Testis (tissue), 3 donors: ENCODE data around the gene UBE3C. TPM values are rescaled to one million over a fixed set of nuclear protein-coding genes. Genes with fewer than 3 reads are reported as not detected.

Experiments
- DNase-seq: peaks from one replicate; pipeline ENCODE4 v3.0.0-alpha.2; 2019
- H3K27ac ChIP-seq, 2 donors: fragments of 200-600 bp; sonication (generic); one replicate each; pipeline ENCODE4 v1.5.1; 2019
- H3K27me3 ChIP-seq: fragments of 200-600 bp; sonication (generic); one replicate; pipeline ENCODE4 v1.5.1; 2019
- H3K36me3 ChIP-seq: fragments of 200-600 bp; sonication (generic); one replicate; pipeline ENCODE4 v1.5.1; 2017; ENCODE audit warnings: low read depth; ENCODE audit errors: missing control alignments
- H3K4me1 ChIP-seq: fragments of 200-600 bp; sonication (generic); one replicate; pipeline ENCODE4 v1.5.1; 2019
- H3K4me3 ChIP-seq, 2 donors: fragments of 200-600 bp; sonication (generic); one replicate each; pipeline ENCODE4 v1.5.1; 2017 to 2019
- H3K9me3 ChIP-seq: fragments of 200-600 bp; sonication (generic); one replicate; pipeline ENCODE4 v1.5.1; 2017
- CTCF ChIP-seq, 3 experiments: fragments of 450-650 bp in 2 of 3; fragments of 200-600 bp in 1 of 3; sonication (generic) in 1 of 3; IDR thresholded peaks; one replicate each; pipeline ENCODE4 v1.5.1; 2016 to 2019; ENCODE audit warnings: antibody characterized with exemption in 3 of 3, mild to moderate bottlenecking in 2 of 3, moderate library complexity in 1 of 3
- POLR2A ChIP-seq: fragments of 450-650 bp; IDR thresholded peaks from one replicate; pipeline ENCODE4 v1.6.1; 2017; ENCODE audit warnings: antibody characterized with exemption, mild to moderate bottlenecking, moderate library complexity
- WGBS, 2 donors: methylation state at CpG; one replicate each; pipeline ENCODE4 v1.1.5; 2018; 5-methylcytosine and 5-hydroxymethylcytosine counted together
- intact Hi-C: fragments of 100-400 bp; cut with DNase I; formaldehyde crosslinking; loops from one replicate; pipeline ENCODE4 v1.15.1; 2023; ENCODE audit warnings: low total_unique reads
- polyA plus RNA-seq: library from polyadenylated mRNA; stranded (reverse); fragments of 350-450 nt; fragmentation: Illumina TruSeq; extraction: RNeasy Lipid Tissue Mini Kit (QIAGEN cat#74804); gene quantifications from one replicate; pipeline ENCODE4 v1.2.3, GENCODE V29; 2014; ENCODE audit warnings: low read depth, low replicate concordance; ENCODE audit not compliant: insufficient read depth
- total RNA-seq, 2 donors: library from RNA; depleted of rRNA; stranded (reverse); fragments of >200 nt; gene quantifications; one replicate each; pipeline ENCODE4 v1.2.3, GENCODE V29; 2016

Gene UBE3C
- total and polyA plus RNA-seq, 3 donors from 2014 or later = 69.4 to 95.9 (median 86.0) TPM

DNA sequence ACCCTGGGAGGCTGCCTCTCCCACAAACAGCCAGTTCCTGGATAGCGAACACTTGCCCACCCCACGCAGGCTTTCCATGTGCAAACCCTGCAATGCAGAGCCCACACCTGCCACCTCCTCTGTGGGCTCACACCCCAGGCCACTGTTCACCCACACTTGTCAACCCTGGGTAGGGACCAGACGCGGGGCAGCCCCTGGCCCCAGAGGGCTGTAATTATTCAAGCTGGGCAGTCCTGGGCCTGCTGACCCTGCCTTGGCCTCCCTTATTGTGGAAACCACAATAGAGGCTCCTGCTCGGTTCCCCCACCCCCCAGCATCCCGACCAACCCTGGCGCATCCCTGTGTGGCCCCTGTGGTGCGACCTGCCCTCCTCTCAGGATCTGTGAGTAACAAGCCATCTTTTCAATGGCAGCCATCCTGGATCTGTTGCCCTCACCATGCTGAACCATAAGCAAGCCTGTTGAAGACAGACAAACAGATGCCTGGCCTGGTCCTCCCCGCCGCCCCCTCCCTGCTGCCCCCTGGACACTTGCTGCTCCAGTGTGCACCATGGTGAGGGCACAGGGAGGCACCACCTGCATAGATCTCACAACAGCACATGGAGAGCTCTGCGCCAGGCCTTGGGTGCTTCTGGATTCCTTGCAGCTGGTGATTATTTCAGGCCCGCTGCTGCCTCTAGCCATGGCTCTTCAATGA is 15.8 kb upstream of the UBE3C start:
- intact Hi-C loops = no loop called here
- Histone ChIP-seq H3K4me3 (no peak overlapping the region), H3K36me3 (no peaks in the 10 kb centered on the region), H3K9me3 (no peaks in the 10 kb centered on the region), H3K27ac (no peak overlapping the region), H3K27me3 (no peaks in the 10 kb centered on the region), H3K4me1 (no peaks in the 10 kb centered on the region)
- TF ChIP-seq CTCF (IDR thresholded peaks at IDR 0.05) (no peak), POLR2A (no peak)
- WGBS, 2 donors = 83 to 89% methylated on average over 8 to 12 of the region's 12 CpGs
- DNase-seq = no peak

DNA sequence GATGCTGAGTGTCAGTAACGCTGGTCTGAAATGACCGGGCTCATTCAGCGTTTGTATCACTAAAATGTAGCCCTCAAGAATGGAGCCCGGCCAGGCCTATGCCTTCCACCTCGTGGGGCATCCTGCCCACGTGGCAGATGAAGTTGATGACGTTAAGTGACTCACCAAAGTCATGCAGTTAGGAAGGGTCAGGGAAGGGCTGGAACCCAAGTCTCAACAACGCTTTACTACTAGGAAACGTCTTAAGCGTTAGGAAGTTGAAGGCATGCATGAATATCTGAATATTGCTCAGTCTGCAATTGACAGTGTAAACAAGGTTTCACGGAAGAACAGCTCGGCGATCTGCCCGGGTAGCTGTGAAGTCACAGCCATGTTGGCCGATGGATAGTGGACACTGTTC is 14.0 kb upstream of the UBE3C start:
- H3K27ac ChIP-seq = no peak overlapping the region
- no peak for DNase-seq
- no peak overlapping the region for H3K4me3 ChIP-seq
- no peaks in the 10 kb centered on the region for H3K36me3 ChIP-seq
- H3K4me1 ChIP-seq = no peaks in the 10 kb centered on the region
- H3K9me3 ChIP-seq = no peaks in the 10 kb centered on the region
- intact Hi-C loops = no loop called here
- no peaks in the 10 kb centered on the region for H3K27me3 ChIP-seq
- 80 to 81% methylated on average over 15 of the region's 15 CpGs for WGBS, 2 donors
- TF ChIP-seq POLR2A = no peak
- no peak for TF ChIP-seq CTCF (IDR thresholded peaks at IDR 0.05)

DNA sequence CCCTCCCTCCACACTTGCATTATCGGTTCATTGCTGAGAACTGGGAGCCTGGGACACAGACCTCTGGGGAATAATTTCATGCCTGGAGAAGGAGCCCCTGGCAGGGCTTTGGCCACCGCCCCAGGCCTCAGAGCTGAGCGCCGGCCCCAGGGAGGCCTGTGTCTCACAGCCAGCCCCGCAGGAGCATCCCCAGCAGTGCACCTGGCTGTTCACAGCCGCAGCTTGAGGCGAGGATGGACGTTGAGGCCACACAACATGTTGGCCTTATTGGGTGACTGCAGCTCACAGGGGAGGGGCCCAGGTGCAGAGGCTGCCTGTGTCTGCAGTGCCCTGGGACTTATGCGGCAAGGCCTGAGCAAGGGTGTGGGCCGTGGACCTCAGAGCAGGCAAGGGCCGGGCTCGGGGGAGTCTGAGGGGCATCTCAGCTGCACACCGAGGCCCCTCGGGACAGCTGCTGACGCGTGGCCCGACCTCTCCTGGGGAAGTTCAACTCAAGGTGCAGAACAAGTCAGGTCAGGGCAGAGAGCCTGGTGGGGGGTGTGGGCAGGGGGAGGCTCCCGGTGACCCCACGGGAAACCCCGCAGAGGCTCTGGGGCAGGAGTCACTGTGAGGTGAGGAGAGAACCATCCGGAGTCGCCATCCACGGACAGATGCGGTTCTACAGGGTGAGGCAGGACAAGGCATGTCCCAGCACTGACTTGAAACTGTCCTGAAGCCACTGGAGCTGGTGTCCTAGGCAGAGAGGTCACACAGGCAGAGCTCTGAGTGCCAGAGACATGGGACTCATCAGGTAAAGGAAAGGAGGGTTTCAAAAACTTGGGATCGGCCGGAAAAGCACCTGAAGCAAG is 13.1 kb upstream of the UBE3C start:
- Histone ChIP-seq H3K4me3 (no peak overlapping the region), H3K27me3 (no peaks in the 10 kb centered on the region), H3K4me1 (no peaks in the 10 kb centered on the region), H3K36me3 (no peaks in the 10 kb centered on the region), H3K27ac (no peak overlapping the region), H3K9me3 (no peaks in the 10 kb centered on the region)
- intact Hi-C loops = no loop called here
- 83 to 87% methylated on average over 21 to 26 of the region's 26 CpGs for WGBS, 2 donors
- no peak for TF ChIP-seq POLR2A
- no peak for TF ChIP-seq CTCF (IDR thresholded peaks at IDR 0.05)
- no peak for DNase-seq

DNA sequence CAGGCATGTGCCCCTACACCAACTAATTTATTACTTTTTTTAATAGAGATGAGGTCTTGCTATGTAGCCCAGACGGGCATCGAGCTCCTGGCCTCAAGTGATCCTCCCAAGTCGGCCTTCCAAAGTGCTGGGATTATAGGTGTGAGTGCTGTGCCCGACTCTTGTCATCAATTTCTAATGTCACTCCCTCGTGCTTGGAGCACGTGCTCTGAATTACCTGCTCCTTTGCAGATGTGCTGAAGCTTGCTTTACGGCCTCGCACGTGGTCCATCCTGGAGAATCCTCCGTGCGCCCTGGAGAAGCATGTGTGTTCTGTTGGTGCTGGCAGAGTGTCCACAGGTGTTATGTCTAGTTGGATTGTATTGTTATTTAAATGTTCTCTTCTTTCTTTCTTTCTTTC is 11.8 kb upstream of the UBE3C start:
- Histone ChIP-seq H3K4me3 (no peak overlapping the region), H3K4me1 (no peaks in the 10 kb centered on the region), H3K27me3 (no peaks in the 10 kb centered on the region), H3K36me3 (no peaks in the 10 kb centered on the region), H3K9me3 (no peaks in the 10 kb centered on the region), H3K27ac (no peak overlapping the region)
- TF ChIP-seq CTCF (IDR thresholded peaks at IDR 0.05) (no peak), POLR2A (no peak)
- 84 to 90% methylated on average over 11 of the region's 11 CpGs for WGBS, 2 donors
- intact Hi-C loops = no loop called here
- no peak for DNase-seq
